SW 1271 (cell line): ENCODE measurements around the gene LAMC2.
"Not testable (repeated sequence)": the region's sequence is repeated elsewhere in the genome, so short reads cannot be mapped to it uniquely, and the experiment has no call there.

Source experiments
- DNase-seq, 2 experiments: peaks; one replicate each; lab custom pipeline; 2025; lab: John Stamatoyannopoulos, UW

The LAMC2 gene

GRCh38 chr1:183238071-183238470, 52.0 kb downstream of the LAMC2 start:
- peak in 1 of 2 experiments; percentile 23 for DNase-seq

- DNase-seq, result no peak
Observed at GRCh38 chr1:183239220-183239742, 53.2 kb downstream of the LAMC2 start.

- DNase-seq, result no peak
Observed at GRCh38 chr1:183239793-183240525, 53.9 kb downstream of the LAMC2 start.

DNA sequence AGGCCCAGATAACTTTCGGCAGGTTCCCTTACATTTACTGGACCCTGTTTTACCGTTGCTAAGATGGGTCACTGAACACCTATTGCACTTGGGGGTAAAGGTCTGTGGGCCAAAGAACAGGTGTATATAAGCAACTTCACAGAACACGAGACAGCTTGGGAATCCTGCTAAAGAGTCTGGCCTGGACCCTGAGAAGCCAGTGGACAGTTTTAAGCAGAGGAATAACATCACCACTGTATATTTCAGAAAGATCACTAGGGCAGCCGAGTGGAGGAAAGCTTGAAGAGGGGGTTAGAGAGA, 54.4 kb downstream of the LAMC2 start:
- DNase-seq, result no peak

DNA sequence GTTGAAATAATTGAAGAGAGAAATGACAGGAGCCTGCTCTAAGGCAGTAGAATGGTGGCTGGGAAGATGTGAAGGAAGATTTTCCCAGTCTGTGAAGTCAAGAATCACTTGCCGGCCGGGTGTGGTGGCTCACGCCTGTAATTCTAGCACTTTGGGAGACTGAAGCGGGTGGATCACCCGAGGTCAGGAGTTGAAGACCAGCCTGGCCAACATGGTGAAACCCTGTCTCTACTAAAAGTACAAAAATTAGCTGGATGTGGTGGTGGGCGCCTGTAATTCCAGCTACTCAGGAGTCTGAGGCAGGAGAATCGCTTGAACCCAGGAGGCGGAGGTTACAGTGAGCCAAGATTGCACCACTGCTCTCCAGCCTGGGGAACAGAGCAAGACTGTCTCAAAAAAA, 54.8 kb downstream of the LAMC2 start:
- DNase-seq, result not testable (repeated sequence)

DNA sequence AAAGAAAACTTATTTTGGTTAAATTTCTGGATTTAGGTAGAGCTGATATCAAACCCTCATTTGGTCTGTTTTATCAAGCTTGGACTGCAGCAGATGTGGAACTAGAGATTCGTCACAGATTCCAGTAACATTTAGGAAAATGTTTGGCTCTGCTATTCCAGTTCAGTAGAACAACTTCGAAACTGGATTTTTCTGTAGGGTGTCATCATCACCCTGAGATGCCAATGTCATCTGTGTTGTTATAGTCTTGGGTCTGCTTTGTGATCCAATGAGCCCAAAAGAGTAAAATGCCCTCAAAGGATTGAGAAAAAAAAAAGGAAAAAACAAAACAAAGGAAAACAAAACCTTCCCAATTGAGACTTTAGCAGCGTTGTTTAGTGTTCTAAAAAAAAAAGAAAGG, 55.4 kb downstream of the LAMC2 start:
- DNase-seq, result no peak

- DNase-seq, result no peak
Observed at GRCh38 chr1:183242556-183242955, 56.5 kb downstream of the LAMC2 start.

DNA sequence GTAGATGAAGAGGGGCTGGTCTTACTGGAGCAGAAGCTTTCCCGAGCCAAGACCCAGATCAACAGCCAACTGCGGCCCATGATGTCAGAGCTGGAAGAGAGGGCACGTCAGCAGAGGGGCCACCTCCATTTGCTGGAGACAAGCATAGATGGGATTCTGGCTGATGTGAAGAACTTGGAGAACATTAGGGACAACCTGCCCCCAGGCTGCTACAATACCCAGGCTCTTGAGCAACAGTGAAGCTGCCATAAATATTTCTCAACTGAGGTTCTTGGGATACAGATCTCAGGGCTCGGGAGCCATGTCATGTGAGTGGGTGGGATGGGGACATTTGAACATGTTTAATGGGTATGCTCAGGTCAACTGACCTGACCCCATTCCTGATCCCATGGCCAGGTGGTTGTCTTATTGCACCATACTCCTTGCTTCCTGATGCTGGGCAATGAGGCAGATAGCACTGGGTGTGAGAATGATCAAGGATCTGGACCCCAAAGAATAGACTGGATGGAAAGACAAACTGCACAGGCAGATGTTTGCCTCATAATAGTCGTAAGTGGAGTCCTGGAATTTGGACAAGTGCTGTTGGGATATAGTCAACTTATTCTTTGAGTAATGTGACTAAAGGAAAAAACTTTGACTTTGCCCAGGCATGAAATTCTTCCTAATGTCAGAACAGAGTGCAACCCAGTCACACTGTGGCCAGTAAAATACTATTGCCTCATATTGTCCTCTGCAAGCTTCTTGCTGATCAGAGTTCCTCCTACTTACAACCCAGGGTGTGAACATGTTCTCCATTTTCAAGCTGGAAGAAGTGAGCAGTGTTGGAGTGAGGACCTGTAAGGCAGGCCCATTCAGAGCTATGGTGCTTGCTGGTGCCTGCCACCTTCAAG, 57.3 kb downstream of the LAMC2 start:
- DNase-seq, result no peak

GRCh38 chr1:183244466-183244865, 58.4 kb downstream of the LAMC2 start:
- no peak for DNase-seq

DNA sequence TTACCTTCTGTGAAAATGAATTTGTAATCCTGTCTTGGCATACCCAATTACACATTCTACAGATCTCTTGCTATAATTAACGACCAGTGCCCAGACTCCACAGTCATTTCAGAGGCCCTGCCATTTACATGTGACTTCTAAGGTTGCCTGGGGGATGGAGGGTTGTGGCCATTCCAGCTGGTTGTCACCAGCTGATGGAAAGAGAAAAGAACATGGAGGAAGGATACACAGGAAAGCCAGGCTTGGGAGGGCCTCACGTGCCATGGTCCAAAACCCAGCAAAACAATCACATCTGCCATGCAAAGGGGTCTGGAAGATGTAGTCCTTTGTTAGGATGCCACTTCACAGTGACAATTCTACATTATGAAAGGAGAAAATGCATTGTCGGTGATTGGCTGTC, 59.3 kb downstream of the LAMC2 start:
- no peak for DNase-seq

DNA sequence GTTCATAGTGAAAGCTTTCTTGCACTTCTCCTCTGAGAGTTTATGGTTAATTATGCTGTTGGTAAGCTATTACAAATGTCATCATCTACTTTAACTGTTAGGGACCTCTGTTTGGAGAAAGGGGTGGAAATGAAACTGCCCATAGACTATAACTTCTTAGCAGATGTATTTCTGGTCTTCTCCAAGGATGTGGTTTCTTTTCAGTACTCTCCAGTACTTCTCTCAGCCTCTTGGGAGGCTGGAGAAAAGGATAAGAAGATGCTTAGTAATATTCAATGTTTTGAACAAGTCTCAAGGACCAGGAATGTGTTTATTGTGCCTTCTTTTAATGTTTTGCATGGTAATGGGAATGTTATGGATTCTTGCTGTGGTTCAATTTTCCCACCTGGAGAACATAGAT, 60.4 kb downstream of the LAMC2 start:
- no peak for DNase-seq

DNA sequence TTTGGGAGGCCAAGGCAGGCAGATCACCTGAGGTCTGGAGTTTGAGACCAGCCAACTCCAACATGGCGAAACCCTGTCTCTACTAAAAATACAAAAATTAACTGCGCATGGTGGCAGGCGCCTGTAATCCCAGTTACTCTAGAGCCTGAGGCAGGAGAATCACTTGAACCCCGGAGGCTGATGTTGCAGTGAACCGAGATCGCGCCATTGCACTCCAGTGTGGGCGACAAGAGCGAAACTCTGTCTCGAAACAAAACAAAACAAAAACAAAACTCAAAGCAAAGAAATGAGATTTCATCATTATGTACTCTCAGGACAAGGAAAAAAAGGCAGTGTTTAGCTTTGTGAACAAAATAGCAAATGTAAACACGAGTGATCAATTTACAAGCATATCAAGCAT, 61.0 kb downstream of the LAMC2 start:
- no peak for DNase-seq

GRCh38 chr1:183247484-183247883, 61.4 kb downstream of the LAMC2 start:
- DNase-seq, result no peak

- DNase-seq, result no peak
Observed at GRCh38 chr1:183247931-183248330, 61.9 kb downstream of the LAMC2 start.

- no peak for DNase-seq
Observed at GRCh38 chr1:183248989-183249691, 63.1 kb downstream of the LAMC2 start.

DNA sequence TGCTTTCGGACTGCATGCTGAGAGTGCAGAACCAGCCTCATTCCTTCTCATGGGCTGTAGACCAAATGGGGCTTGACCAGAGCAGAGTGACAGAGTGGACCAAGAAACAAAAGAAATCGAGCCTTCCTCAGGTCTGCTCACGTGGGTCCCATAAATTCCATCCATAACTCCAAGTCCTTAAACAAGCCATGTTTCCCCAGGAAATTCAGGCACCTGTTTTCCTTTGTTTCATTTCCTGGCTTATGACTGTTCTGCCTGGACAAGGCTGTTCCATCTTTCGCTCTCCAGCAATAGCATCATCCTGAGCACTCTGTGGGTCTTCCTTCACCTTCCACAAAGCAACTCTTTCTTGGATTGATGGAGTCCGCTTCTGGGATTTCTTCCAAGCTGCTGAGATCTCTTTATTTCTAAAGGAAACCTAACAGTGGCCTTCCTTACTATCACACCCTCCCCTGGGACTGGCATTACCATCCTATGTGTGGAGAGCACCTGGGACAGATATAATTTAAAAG, 63.9 kb downstream of the LAMC2 start:
- no peak for DNase-seq

- DNase-seq, result no peak
Observed at GRCh38 chr1:183251101-183251958, 65.3 kb downstream of the LAMC2 start.

- no peak for DNase-seq
Observed at GRCh38 chr1:183251959-183252450, 65.9 kb downstream of the LAMC2 start.

- DNase-seq, result no peak
Observed at GRCh38 chr1:183255073-183255472, 69.0 kb downstream of the LAMC2 start.

DNA sequence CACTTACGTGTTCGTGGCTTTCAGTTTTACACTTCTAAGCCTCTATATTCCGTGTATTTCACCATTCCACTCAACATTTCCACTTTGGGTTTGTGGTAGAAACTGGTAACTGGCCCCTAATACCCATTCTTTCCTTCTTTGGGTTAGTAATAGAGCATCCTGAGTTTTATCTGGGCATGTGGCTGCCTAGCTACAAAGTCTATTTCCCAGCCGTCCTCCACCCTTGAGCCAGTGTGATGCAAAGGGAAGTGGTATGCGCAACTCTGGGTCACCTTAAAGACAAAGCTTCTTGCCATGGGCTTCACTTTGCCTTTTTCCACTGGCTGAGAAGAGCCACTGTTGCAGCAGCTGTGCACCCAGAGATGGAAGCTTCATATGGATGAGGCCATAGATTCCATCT, 73.9 kb downstream of the LAMC2 start:
- no peak for DNase-seq

- no peak for DNase-seq
Observed at GRCh38 chr1:183262628-183263200, 76.7 kb downstream of the LAMC2 start.
